GM19238 (cell line): ENCODE data around the gene KCNJ15.
A peak's percentile ranks its signal among the peaks of the same experiment; 100 is the strongest.

Experiments used
- DNase-seq: peaks from one replicate; pipeline ENCODE4 v3.0.0; 2011; ENCODE audit warnings: low spot score; ENCODE audit not compliant: insufficient read length

Gene KCNJ15

DNA sequence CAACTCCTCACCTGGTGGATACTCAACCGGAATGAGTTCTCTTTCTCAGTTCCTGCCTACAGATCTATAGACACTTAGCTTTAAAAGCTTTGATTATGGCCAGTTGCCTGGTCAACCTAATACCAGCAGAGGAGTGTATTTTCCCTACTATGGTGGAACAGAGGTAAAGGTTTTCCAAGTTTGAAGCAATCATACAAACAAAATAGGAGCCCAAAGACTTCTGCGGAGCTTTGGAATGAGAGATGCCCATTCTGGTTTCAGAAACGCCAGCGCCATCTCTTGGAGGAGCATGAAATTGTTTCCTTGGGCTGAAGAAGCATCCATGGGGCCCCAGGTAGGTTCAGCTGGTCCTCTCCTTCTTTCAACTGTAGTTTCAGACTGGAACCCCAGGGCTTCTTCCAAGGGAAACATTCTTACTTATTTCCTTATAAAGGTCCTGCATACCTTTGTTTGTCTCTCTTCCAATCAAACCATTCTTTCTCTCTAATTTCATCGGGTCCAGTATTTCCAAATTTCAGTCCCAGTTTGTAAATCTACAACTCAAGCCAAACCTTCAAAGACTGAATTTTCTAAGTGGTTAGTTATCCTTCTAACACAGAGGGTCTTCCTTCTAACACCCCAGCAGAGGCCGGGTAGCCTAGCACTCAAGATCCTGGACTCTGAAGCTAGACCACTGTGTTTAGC is 95.9 kb downstream of the KCNJ15 start:
- DNase-seq = peak; percentile 22

DNA sequence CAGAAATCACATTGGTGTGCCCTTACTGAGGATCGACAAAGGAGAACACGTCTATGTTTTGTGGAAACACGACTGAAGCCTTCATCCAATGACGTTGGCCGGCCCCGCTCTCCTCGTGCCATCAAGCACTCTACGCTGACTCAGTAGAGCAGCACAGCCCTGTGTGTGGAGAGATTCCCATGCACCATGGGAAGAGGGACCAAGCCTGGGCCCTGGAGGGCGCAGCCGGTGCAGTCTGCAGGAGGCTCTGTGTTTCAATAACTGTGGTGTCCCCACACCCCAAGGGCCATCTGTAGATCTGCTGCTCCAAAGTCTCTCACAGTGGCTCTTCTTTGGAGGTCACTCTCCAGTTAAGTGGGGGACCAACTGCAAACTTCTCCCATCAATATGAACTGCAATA is 97.4 kb downstream of the KCNJ15 start:
- no peak for DNase-seq

DNA sequence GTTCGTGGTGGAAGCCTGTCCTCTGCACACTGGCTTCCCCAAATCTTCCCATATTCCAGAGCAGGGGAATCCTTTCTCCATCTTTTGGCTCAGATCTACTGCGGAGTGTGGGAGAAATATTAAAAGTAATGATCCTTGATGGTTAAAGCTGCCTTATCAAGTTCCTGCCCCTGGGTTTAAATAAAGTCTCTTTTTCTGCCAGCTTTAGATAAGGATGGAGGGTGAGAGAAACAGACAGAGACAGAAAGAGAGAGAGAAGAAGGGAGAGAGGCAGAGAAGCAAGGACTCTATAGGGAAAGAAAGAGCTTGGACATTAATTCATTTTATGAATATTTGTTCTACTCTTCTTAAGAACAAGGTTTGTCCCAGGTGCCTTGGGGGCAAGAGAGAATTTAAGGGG is 98.0 kb downstream of the KCNJ15 start:
- DNase-seq = no peak

DNA sequence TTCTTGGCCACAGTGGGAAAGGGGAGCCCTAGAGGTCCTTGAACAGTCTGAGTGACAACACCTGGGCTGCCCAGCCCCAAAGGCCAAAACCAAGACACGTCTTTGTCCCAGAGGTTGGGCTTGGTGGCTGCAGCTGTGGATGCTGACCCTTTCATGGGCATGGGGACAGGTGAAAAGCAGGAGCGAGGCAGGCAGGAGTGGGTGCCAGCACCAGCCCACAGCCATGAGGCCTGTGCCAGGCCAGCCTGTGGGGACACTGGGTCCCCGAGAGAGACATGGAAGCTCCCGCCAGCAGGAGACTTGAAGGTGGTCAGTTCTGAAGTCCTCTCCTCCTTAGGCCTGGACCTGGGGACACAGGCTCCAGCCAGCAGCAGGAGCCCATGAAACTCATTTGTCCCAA is 98.6 kb downstream of the KCNJ15 start:
- DNase-seq = no peak

DNA sequence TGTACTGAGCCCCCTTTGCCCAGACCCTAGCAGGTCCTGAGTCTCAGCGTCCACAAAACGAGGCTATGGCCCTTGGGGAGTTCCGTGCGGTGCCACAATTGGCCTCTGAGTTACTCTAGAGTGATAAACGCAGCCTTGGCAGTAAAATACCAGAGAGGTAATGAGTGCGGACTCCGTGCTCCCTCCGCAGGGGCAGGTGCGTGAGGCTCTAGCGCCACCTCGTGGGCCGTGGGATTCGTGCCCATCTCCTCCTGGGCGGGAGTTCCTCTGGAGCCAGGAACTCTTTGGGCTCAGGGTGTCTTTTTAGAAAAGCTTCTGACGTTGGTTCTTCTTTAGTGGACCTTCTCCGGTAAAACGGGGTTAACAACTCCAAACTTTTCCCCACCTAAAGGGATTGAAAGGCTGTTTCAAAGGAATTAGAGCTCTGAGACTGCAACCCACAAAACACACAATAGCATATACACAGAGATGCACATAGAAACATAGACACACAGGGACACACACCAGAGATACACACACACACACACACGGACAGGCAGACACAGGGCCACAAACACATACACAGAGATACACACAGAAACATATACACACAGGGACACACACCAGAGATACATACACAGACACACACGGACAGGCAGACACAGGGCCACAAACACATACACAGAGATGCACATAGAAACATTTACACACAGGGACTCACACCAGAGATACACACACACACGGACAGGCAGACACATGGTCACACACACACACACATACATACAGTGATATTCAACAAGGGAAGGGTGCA is 99.4 kb downstream of the KCNJ15 start:
- peak; percentile 73 for DNase-seq
